NCI-H82 treated with DMSO at 0.1 percent for 48 hours (cell line): ENCODE results near the gene AKAP10.
A peak's percentile ranks its signal among the peaks of the same experiment; 100 is the strongest.
"Not testable (repeated sequence)": the region's sequence is repeated elsewhere in the genome, so short reads cannot be mapped to it uniquely, and the experiment has no call there.

Experiments used
- DNase-seq: peaks from one replicate; lab custom pipeline; 2025; ENCODE audit not compliant: unreplicated experiment; lab: John Stamatoyannopoulos, UW

Gene AKAP10

GRCh38 chr17:19977293-19978208 lies at the start of gene AKAP10:
AKAP10 (minus strand) TSS chr17:19977828; CDS start chr17:19977679, 149 bp downstream.
- DNase-seq: peak; percentile 72

- no peak for DNase-seq
These were observed 49.3 kb upstream of the AKAP10 start for GRCh38 chr17:20026960-20027359.

- DNase-seq: no peak
These were observed 45.1 kb upstream of the AKAP10 start for GRCh38 chr17:20022701-20023100.

- not testable (repeated sequence) for DNase-seq
These were observed 38.9 kb upstream of the AKAP10 start for GRCh38 chr17:20016475-20016992.

- DNase-seq: no peak
These were observed 34.4 kb upstream of the AKAP10 start for GRCh38 chr17:20012017-20012536.

GRCh38 chr17:20010936-20011335 lies 33.3 kb upstream of the AKAP10 start:
- no peak for DNase-seq

- DNase-seq: peak; percentile 83
These were observed 32.7 kb upstream of the AKAP10 start for GRCh38 chr17:20010099-20010863.

GRCh38 chr17:20009302-20010098 lies 31.9 kb upstream of the AKAP10 start, which contains the start of gene SPECC1:
SPECC1 (plus strand) TSS chr17:20009359; CDS start chr17:20096652, 87,293 bp downstream.
- peak; percentile 62 for DNase-seq

GRCh38 chr17:20009052-20009301 lies 31.3 kb upstream of the AKAP10 start:
- no peak for DNase-seq

- DNase-seq: no peak
These were observed 30.8 kb upstream of the AKAP10 start for GRCh38 chr17:20008242-20009051.

GRCh38 chr17:19996502-19996901 lies 18.9 kb upstream of the AKAP10 start:
- DNase-seq: peak; percentile 48

- DNase-seq: peak; percentile 96
These were observed 18.5 kb upstream of the AKAP10 start for GRCh38 chr17:19996086-19996485.

GRCh38 chr17:19992803-19993713 lies 15.4 kb upstream of the AKAP10 start:
- DNase-seq: peak; percentile 92

- no peak for DNase-seq
These were observed 13.7 kb upstream of the AKAP10 start for GRCh38 chr17:19991252-19991885.

GRCh38 chr17:19987897-19988296 lies 10.3 kb upstream of the AKAP10 start:
- DNase-seq: no peak

- no peak for DNase-seq
These were observed 9.6 kb upstream of the AKAP10 start for GRCh38 chr17:19986941-19987861.
